Measurements from ENCODE around the gene SUMO1.
"Not testable (repeated sequence)": the region's sequence is repeated elsewhere in the genome, so short reads cannot be mapped to it uniquely, and the experiment has no call there.

- TF ChIP-seq CTCF (IDR thresholded peaks at IDR 0.05; ENCODE audit: low read depth, low read length); EZH2phosphoT487 (IDR thresholded peaks at IDR 0.05; ENCODE audit: low read depth): not testable (repeated sequence)
Observed at GRCh38 chr2:202247710-202248109, 9.3 kb upstream of the SUMO1 start.

Measured in OCI-LY3 (cell line).